ENCODE results near the gene FDXR.

DNA sequence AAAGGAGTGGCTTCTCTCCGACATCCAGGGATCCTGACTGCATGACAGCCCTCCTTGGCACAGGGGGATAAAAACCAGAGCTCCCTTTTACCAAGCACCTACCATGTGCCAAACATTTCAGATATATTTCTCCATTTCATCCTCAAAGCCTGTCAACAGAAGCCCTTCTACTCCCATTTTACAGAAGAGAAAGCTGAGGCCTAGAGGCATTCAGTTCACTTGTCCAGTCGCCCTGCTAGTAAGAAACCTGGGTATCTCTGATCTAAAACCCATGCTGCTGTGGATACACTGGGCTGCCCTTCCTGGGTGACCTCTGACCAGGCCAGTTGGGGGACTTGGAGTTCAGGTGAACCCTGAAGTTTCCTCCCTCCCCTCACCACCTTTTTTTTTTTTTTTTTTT lies 5.9 kb upstream of the FDXR start:
- TF ChIP-seq EZH2 (IDR thresholded peaks at IDR 0.05; ENCODE audit: low read depth), result no peak
- TF ChIP-seq, protein P1, sequence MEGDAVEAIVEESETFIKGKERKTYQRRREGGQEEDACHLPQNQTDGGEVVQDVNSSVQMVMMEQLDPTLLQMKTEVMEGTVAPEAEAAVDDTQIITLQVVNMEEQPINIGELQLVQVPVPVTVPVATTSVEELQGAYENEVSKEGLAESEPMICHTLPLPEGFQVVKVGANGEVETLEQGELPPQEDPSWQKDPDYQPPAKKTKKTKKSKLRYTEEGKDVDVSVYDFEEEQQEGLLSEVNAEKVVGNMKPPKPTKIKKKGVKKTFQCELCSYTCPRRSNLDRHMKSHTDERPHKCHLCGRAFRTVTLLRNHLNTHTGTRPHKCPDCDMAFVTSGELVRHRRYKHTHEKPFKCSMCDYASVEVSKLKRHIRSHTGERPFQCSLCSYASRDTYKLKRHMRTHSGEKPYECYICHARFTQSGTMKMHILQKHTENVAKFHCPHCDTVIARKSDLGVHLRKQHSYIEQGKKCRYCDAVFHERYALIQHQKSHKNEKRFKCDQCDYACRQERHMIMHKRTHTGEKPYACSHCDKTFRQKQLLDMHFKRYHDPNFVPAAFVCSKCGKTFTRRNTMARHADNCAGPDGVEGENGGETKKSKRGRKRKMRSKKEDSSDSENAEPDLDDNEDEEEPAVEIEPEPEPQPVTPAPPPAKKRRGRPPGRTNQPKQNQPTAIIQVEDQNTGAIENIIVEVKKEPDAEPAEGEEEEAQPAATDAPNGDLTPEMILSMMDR (conservative IDR thresholded peaks at IDR 0.05), result no peak

All from PC-9 (cell line).